Measurements from ENCODE around the gene INTS6. TPM values are rescaled to one million over a fixed set of nuclear protein-coding genes. Genes with fewer than 3 reads are reported as not detected.

The INTS6 gene
- total and polyA plus RNA-seq, 8 donors = 25.0 to 47.3 (median 41.8) TPM

DNA sequence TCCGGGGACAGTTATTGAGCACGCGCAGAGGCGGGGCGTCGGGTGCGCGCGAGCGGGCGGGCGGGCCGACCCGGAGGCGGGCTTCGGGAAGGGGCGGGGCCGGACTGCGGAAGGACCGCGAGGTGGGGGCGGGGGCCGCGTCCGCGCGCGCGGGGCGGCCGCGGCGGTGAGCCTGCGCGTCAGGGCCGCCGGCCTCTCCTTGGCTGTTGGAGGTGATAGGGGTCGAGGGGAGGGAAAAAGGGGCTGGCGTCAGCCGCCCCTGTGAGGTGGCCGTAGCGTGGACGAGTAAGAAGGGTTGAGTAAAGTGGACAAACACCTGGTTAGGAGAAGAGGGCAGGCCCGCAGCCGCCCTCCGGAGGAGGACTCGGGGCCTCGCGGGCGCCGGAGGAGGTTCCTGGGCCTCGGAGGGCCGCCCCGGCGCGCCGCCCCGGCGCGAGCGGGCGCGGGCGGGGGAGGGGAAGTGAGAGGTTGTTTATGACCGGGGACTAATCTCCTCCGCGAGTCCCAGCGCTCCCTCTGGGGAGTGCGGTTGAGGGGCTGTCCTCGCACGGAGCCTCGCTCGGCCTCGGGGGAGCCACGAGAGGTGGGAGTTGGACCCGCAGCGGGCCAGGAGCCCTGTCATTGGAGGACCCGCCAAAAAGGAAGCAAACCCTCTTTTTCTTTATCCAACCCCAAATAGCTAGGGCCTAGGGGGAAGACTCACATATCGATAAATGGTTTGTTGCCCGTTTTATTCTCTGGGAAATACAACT lies 547 bp upstream of the INTS6 start:
- Histone ChIP-seq H3K27me3 (no peaks in the 10 kb centered on the region), H3K9me3 (no peaks in the 10 kb centered on the region), H3K36me3 (peaks cover 0 to 23% of the 10 kb centered on the region in 2 donors), H3K4me1 (peaks cover 7 to 51% of the 10 kb centered on the region in 2 donors), H3K27ac (peak overlapping the region; percentile 98), H3K4me3 (peak overlapping the region; percentile 65 to 92)
- TF ChIP-seq, protein P1, sequence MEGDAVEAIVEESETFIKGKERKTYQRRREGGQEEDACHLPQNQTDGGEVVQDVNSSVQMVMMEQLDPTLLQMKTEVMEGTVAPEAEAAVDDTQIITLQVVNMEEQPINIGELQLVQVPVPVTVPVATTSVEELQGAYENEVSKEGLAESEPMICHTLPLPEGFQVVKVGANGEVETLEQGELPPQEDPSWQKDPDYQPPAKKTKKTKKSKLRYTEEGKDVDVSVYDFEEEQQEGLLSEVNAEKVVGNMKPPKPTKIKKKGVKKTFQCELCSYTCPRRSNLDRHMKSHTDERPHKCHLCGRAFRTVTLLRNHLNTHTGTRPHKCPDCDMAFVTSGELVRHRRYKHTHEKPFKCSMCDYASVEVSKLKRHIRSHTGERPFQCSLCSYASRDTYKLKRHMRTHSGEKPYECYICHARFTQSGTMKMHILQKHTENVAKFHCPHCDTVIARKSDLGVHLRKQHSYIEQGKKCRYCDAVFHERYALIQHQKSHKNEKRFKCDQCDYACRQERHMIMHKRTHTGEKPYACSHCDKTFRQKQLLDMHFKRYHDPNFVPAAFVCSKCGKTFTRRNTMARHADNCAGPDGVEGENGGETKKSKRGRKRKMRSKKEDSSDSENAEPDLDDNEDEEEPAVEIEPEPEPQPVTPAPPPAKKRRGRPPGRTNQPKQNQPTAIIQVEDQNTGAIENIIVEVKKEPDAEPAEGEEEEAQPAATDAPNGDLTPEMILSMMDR (IDR thresholded peaks at IDR 0.05) = no peak
- intact Hi-C loops (cut with DNase I) = loop anchor here in 1 of 2 donors (10.0 kb wide), 1 partner anchor 131 kb away; the partner anchor contains the start of gene WDFY2
- DNase-seq (peak in 3 of 4 donors; percentile 84 to 98 (median 96)), ATAC-seq (peak; percentile 61)

DNA sequence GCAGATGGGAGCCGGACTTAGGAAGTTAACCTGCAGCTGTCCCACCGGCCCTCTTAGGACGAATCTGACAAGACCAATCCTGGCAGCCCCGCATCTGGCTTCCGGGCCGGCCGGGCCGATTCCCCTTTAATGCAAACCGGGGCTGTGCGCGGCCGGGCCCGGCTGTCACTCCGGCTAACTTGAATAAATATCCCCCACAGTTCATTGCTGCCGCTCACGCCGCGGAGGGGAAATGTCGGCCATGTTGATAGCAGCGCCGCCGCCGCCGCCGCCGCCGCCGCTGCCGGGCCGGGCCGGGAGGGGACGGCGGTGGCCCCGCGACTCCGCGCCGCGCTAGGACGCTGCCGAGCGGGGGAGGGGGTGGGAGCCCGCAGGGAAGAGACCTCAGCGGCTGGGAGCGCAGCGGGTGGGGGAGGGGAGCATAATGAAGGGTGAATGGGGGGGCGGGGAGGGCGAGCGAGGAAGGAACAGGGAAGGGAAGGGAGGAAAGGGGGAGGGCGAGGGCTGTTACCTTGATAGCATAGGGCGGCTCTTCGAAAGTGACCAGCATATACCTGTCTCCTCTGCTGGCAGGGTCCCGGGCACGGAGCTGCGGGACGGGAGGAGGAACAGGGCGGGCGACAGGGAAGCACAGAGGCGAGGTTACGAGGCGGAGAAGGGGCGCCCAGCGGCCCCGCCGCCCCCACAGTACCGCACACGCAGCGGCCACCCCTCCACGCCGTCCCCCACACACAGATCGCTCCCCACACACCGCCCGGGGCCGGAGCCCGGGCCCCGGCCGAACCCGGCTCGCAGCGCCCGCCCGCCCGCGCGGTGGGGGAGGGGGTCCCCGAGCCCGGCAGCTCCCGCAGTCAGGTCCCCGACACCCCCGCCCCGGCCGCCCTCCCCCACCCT lies 1.1 kb downstream of the INTS6 start:
- ATAC-seq (peak; percentile 13), DNase-seq (peak; percentile 75 to 95 (median 84))
- Histone ChIP-seq H3K36me3 (peaks cover 0 to 31% of the 10 kb centered on the region in 2 donors), H3K4me1 (peaks cover 7 to 54% of the 10 kb centered on the region in 2 donors), H3K9me3 (no peaks in the 10 kb centered on the region), H3K4me3 (peak overlapping the region; percentile 85 to 92), H3K27ac (peak overlapping the region; percentile 99), H3K27me3 (no peaks in the 10 kb centered on the region)
- TF ChIP-seq, protein P1 (IDR thresholded peaks at IDR 0.05) = no peak
- intact Hi-C loops (cut with DNase I) = loop anchor here in 1 of 2 donors (10.0 kb wide), 1 partner anchor 133 kb away; the partner anchor contains the start of gene WDFY2

DNA sequence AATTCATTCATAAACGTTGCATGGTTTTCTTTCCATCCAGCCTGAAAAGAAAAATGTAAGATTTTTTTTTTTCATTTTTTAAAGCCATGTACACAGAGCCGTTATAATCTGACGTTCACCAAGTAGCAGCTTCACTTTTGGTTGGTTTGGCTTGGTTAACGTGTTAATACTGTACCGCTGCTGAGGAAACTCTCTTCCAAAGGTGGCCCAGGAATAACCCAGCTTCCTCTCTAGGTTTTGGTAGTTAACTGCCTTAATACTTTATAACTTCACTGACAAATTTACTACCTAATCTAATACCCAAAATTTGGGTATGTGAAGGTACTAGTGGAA lies 1.7 kb downstream of the INTS6 start:
- DNase-seq = no peak
- Histone ChIP-seq H3K27me3 (no peaks in the 10 kb centered on the region), H3K4me1 (peaks cover 7 to 54% of the 10 kb centered on the region in 2 donors), H3K4me3 (peak overlapping the region; percentile 85 to 92), H3K36me3 (peaks cover 0 to 25% of the 10 kb centered on the region in 2 donors), H3K27ac (peak overlapping the region; percentile 99), H3K9me3 (no peaks in the 10 kb centered on the region)
- TF ChIP-seq, protein P1 (IDR thresholded peaks at IDR 0.05) = no peak
- intact Hi-C loops (cut with DNase I) = loop anchor here in 1 of 2 donors (10.0 kb wide), 1 partner anchor 134 kb away; the partner anchor contains the start of gene WDFY2
- no peak for ATAC-seq

DNA sequence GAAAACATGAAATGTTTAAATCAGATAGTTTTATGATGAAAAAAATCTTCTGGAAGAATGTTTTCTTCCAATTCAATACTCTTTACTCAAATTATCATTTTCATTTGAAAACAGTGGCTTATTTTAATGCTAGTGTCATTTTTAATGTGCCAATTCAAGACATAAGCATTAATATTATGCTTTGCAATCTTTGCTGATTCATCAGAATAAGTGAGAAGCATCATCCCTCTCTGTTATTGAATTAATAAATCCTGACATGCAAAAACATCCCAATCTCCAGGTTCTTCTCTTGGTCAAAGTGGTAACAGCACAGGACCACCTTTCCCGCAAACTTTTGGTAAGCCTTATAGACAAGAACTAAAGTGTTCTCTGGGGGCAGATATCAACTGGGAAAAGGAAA lies 3.8 kb downstream of the INTS6 start:
- Histone ChIP-seq H3K27me3 (no peaks in the 10 kb centered on the region), H3K36me3 (peaks cover 0 to 15% of the 10 kb centered on the region in 2 donors), H3K4me1 (peaks cover 7 to 35% of the 10 kb centered on the region in 2 donors), H3K27ac (no peak overlapping the region), H3K4me3 (no peak overlapping the region), H3K9me3 (no peaks in the 10 kb centered on the region)
- DNase-seq = no peak
- no peak for ATAC-seq
- intact Hi-C loops (cut with DNase I) = no loop called here
- TF ChIP-seq, protein P1 (IDR thresholded peaks at IDR 0.05) = no peak

Measured in left lung (tissue), 10 donors.